Trophoblast cell (in vitro differentiated cells and primary cell): Measurements from ENCODE around the gene IWS1.

ENCODE experiments used
- DNase-seq, 2 donors: peaks; one replicate each; pipeline ENCODE4 v3.0.0-alpha.2; 2016
- H2AFZ ChIP-seq: 2 replicates; pipeline ENCODE4 v1.6.1; 2013; ENCODE audit warnings: low read length, moderate library complexity, mild to moderate bottlenecking; ENCODE audit not compliant: insufficient read depth, poor library complexity
- H2AK5ac ChIP-seq: 2 replicates; pipeline ENCODE4 v1.6.1; 2013; ENCODE audit warnings: mild to moderate bottlenecking, low read length
- H2BK120ac ChIP-seq: 2 replicates; pipeline ENCODE4 v1.6.1; 2013; ENCODE audit warnings: low read length, mild to moderate bottlenecking, moderate library complexity; ENCODE audit not compliant: insufficient read depth, poor library complexity
- H2BK12ac ChIP-seq: 2 replicates; pipeline ENCODE4 v1.6.1; 2013; ENCODE audit warnings: mild to moderate bottlenecking, low read length, moderate library complexity
- H2BK5ac ChIP-seq: 2 replicates; pipeline ENCODE4 v1.6.1; 2013; ENCODE audit warnings: low read length, low read depth, moderate library complexity, mild to moderate bottlenecking; ENCODE audit not compliant: poor library complexity
- H3K14ac ChIP-seq: 2 replicates; pipeline ENCODE4 v1.6.1; 2013; ENCODE audit warnings: mild to moderate bottlenecking, low read length
- H3K18ac ChIP-seq: 2 replicates; pipeline ENCODE4 v1.6.1; 2013; ENCODE audit warnings: mild to moderate bottlenecking, low read length
- H3K23ac ChIP-seq: 2 replicates; pipeline ENCODE4 v1.6.1; 2013; ENCODE audit warnings: low read length
- H3K27ac ChIP-seq: 2 replicates; pipeline ENCODE4 v1.5.1; 2013; ENCODE audit warnings: low read depth, mild to moderate bottlenecking, inconsistent platforms, low read length, moderate library complexity
- H3K27me3 ChIP-seq: 2 replicates; pipeline ENCODE4 v1.6.1; 2013; ENCODE audit warnings: inconsistent platforms, mild to moderate bottlenecking, low read length, moderate library complexity; ENCODE audit not compliant: insufficient read depth
- H3K36me3 ChIP-seq, 2 experiments: 1 replicate in 1 of 2; 2 replicates in 1 of 2; pipeline ENCODE4 v1.6.1; 2013; ENCODE audit warnings: low read length in 2 of 2, mild to moderate bottlenecking in 2 of 2, moderate library complexity in 1 of 2; ENCODE audit not compliant: insufficient read depth in 2 of 2, control insufficient read depth in 1 of 2
- H3K4ac ChIP-seq: 2 replicates; pipeline ENCODE4 v1.6.1; 2013; ENCODE audit warnings: low read depth, mild to moderate bottlenecking, low read length, moderate library complexity
- H3K4me1 ChIP-seq, 2 experiments: 1 replicate in 1 of 2; 2 replicates in 1 of 2; pipeline ENCODE4 v1.6.1; 2013; ENCODE audit warnings: low read length in 2 of 2, mild to moderate bottlenecking in 2 of 2, moderate library complexity in 1 of 2; ENCODE audit not compliant: insufficient read depth in 2 of 2, control insufficient read depth in 1 of 2
- H3K4me2 ChIP-seq: 2 replicates; pipeline ENCODE4 v1.6.1; 2013; ENCODE audit warnings: inconsistent platforms, mild to moderate bottlenecking, low read length, moderate library complexity
- H3K4me3 ChIP-seq: 2 replicates; pipeline ENCODE4 v1.5.1; 2013; ENCODE audit warnings: mild to moderate bottlenecking, low read depth, low read length, inconsistent platforms
- H3K79me1 ChIP-seq: one replicate; pipeline ENCODE4 v1.6.1; 2013; ENCODE audit warnings: low read length
- H3K79me2 ChIP-seq: 2 replicates; pipeline ENCODE4 v1.6.1; 2013; ENCODE audit warnings: low read length, mild to moderate bottlenecking; ENCODE audit not compliant: control insufficient read depth, insufficient read depth, poor library complexity
- H3K9ac ChIP-seq: 2 replicates; pipeline ENCODE4 v1.6.1; 2013; ENCODE audit warnings: mild to moderate bottlenecking, low read length
- H3K9me3 ChIP-seq: 2 replicates; pipeline ENCODE4 v1.6.1; 2013; ENCODE audit warnings: low read depth, mild to moderate bottlenecking, control low read depth, inconsistent platforms, low read length; ENCODE audit not compliant: insufficient read depth
- H4K12ac ChIP-seq: 2 replicates; pipeline ENCODE4 v1.6.1; 2013; ENCODE audit warnings: low read depth, mild to moderate bottlenecking, low read length, moderate library complexity
- H4K8ac ChIP-seq: 2 replicates; pipeline ENCODE4 v1.6.1; 2013; ENCODE audit warnings: low read depth, mild to moderate bottlenecking, low read length, moderate library complexity
- H4K91ac ChIP-seq: one replicate; pipeline ENCODE4 v1.6.1; 2013; ENCODE audit warnings: low read depth, mild to moderate bottlenecking, low read length, moderate library complexity
- WGBS: extraction: QIAGEN DNeasy Blood & Tissue Kit; methylation state at CpG from one replicate; pipeline ENCODE4 v1.1.7; 2013; ENCODE audit warnings: missing lambda C conversion rate; ENCODE audit not compliant: insufficient read length, insufficient coverage; ENCODE audit errors: extremely low coverage; 5-methylcytosine and 5-hydroxymethylcytosine counted together

IWS1 gene

GRCh38 chr2:127475788-127476187, 50.5 kb downstream of the IWS1 start:
- no peaks in the 10 kb centered on the region for H3K79me1 ChIP-seq

GRCh38 chr2:127472268-127472667, 54.0 kb downstream of the IWS1 start:
- no peak overlapping the region for H3K9ac ChIP-seq
- no peaks in the 10 kb centered on the region for H3K27me3 ChIP-seq
- WGBS, result no CpG with 5 or more reads among the region's 1 CpG
- no peak overlapping the region for H3K23ac ChIP-seq
- H3K36me3 ChIP-seq, result peaks cover 0 to 5% of the 10 kb centered on the region in 2 experiments
- H3K27ac ChIP-seq, result no peak overlapping the region
- H3K4me2 ChIP-seq, result no peak overlapping the region
- H2AFZ ChIP-seq, result no peak overlapping the region
- no peak overlapping the region for H3K4ac ChIP-seq
- H3K18ac ChIP-seq, result no peak overlapping the region
- no peak overlapping the region for H2BK12ac ChIP-seq
- H4K8ac ChIP-seq, result no peak overlapping the region
- peak in 1 of 2 donors; percentile 18 for DNase-seq
- no peaks in the 10 kb centered on the region for H3K9me3 ChIP-seq
- no peak overlapping the region for H4K12ac ChIP-seq
- H3K14ac ChIP-seq, result no peak overlapping the region
- no peaks in the 10 kb centered on the region for H3K4me1 ChIP-seq
- H2BK5ac ChIP-seq, result no peak overlapping the region
- no peaks in the 10 kb centered on the region for H3K79me2 ChIP-seq
- no peak overlapping the region for H3K4me3 ChIP-seq
- no peak overlapping the region for H2AK5ac ChIP-seq
- no peak overlapping the region for H4K91ac ChIP-seq
- no peak overlapping the region for H2BK120ac ChIP-seq
- no peaks in the 10 kb centered on the region for H3K79me1 ChIP-seq

More at GRCh38 chr2:127475788-127476187, 50.5 kb downstream of the IWS1 start:
- Histone ChIP-seq H3K14ac (no peak overlapping the region), H3K9me3 (no peaks in the 10 kb centered on the region), H3K4me1 (no peaks in the 10 kb centered on the region), H2BK5ac (no peak overlapping the region), H3K27ac (no peak overlapping the region), H2BK120ac (no peak overlapping the region), H2BK12ac (no peak overlapping the region), H3K4me3 (no peak overlapping the region), H3K27me3 (no peaks in the 10 kb centered on the region), H2AFZ (no peak overlapping the region), H4K8ac (no peak overlapping the region), H4K12ac (no peak overlapping the region), H2AK5ac (no peak overlapping the region), H3K4me2 (no peak overlapping the region), H3K9ac (no peak overlapping the region), H4K91ac (no peak overlapping the region), H3K4ac (no peak overlapping the region), H3K36me3 (peaks cover 3 to 6% of the 10 kb centered on the region in 2 experiments), H3K79me2 (no peaks in the 10 kb centered on the region), H3K18ac (no peak overlapping the region), H3K23ac (no peak overlapping the region)
- no CpG with 5 or more reads among the region's 2 CpGs for WGBS
- no peak for DNase-seq

- Histone ChIP-seq H3K9me3 (no peaks in the 10 kb centered on the region), H3K23ac (no peak overlapping the region), H3K9ac (no peak overlapping the region), H3K4me1 (no peaks in the 10 kb centered on the region), H3K4me2 (no peak overlapping the region), H4K8ac (no peak overlapping the region), H3K79me1 (no peaks in the 10 kb centered on the region), H4K91ac (no peak overlapping the region), H3K4me3 (no peak overlapping the region), H3K4ac (no peak overlapping the region), H2BK120ac (no peak overlapping the region), H3K79me2 (no peaks in the 10 kb centered on the region), H2BK5ac (no peak overlapping the region), H2BK12ac (no peak overlapping the region), H4K12ac (no peak overlapping the region), H3K36me3 (peaks cover under 1 to 6% of the 10 kb centered on the region in 2 experiments), H3K18ac (no peak overlapping the region), H3K14ac (no peak overlapping the region), H2AK5ac (no peak overlapping the region), H3K27ac (no peak overlapping the region), H2AFZ (no peak overlapping the region), H3K27me3 (no peaks in the 10 kb centered on the region)
- no CpG with 5 or more reads among the region's 4 CpGs for WGBS
- DNase-seq, result no peak
These were observed 54.9 kb downstream of the IWS1 start for GRCh38 chr2:127471286-127471988.

- WGBS, result no CpG with 5 or more reads among the region's 2 CpGs
These were observed 56.3 kb downstream of the IWS1 start for GRCh38 chr2:127469974-127470373.

More at GRCh38 chr2:127469974-127470373, 56.3 kb downstream of the IWS1 start:
- Histone ChIP-seq H2BK120ac (no peak overlapping the region), H3K18ac (no peak overlapping the region), H4K12ac (no peak overlapping the region), H3K27ac (no peak overlapping the region), H3K4me3 (no peak overlapping the region), H2AFZ (no peak overlapping the region), H4K91ac (no peak overlapping the region), H3K9ac (no peak overlapping the region), H3K23ac (no peak overlapping the region), H3K4ac (no peak overlapping the region), H3K79me1 (no peaks in the 10 kb centered on the region), H3K4me2 (no peak overlapping the region), H2BK5ac (no peak overlapping the region), H3K27me3 (no peaks in the 10 kb centered on the region), H2BK12ac (no peak overlapping the region), H2AK5ac (no peak overlapping the region), H3K36me3 (peaks cover 2 to 8% of the 10 kb centered on the region in 2 experiments), H3K79me2 (no peaks in the 10 kb centered on the region), H3K9me3 (no peaks in the 10 kb centered on the region), H4K8ac (no peak overlapping the region), H3K14ac (no peak overlapping the region), H3K4me1 (no peaks in the 10 kb centered on the region)
- no peak for DNase-seq
